ENCODE results near the gene EVPL.
"Not testable (repeated sequence)": the region's sequence is repeated elsewhere in the genome, so short reads cannot be mapped to it uniquely, and the experiment has no call there.

Gene EVPL

DNA sequence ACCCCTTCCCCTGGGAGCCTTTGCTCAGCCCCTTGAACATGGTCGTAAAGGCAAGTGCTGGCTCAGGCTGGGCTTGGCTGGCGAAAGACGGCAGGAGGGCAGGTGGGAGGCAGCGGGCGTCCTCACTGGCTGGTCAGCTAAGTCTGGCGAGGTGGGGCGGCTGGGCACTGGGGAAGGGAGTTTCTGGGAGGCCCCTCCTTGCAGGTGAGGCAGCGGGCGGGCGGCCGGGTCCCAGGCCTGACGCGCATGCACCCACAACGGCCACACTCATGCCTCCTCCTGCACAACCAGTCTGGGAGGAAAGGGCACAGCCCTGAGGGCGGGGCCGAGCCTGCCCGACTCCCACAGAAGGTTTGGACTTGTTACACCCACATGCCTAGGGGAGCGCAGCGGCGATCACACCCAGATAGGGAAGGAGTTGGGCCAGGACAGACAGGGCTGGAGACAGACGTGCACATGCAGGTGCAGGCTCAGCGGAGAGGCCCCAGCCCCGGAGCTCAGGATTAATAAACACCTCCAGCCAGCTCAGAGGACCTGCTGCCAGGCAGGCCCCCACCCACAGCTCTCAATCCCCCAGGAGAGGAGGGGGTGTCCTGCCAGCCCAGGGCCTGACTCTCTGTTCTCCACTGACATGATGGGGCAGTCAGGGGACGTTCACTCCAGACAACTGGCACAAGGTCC lies at the start of gene EVPL:
Gene EVPL, minus strand, starts transcription at position 148 of the 681 bp plus-strand sequence. Its CDS starts 108 bp downstream, at position 40.
- DNase-seq = peak; percentile 87

DNA sequence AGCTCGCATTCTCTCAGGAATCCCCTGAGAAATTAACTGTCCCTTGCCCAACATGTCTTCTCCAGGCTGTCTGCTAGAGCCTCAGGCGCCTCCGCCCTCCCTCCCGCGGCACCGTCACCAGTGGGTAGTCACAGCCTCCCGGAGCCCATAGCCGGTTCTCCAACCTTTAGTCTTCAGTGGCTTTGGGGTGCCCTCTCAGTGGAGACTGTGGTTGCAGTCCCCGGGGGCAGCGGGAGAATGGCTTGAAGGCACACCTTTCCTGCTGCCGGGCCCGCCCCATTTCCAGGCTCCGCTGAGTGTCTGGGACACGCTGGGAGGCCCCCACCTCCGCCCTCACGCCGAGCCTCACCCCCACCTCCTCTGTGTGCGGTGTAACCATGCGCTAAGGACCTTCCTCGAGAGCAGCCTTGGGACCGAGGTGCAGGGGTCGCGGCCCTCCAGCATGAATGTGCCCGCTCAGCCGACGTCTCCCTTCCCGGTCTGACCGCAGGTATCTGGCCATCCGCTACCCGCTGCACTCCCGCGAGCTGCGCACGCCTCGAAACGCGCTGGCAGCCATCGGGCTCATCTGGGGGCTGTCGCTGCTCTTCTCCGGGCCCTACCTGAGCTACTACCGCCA lies 49.1 kb upstream of the EVPL start:
- DNase-seq = no peak

DNA sequence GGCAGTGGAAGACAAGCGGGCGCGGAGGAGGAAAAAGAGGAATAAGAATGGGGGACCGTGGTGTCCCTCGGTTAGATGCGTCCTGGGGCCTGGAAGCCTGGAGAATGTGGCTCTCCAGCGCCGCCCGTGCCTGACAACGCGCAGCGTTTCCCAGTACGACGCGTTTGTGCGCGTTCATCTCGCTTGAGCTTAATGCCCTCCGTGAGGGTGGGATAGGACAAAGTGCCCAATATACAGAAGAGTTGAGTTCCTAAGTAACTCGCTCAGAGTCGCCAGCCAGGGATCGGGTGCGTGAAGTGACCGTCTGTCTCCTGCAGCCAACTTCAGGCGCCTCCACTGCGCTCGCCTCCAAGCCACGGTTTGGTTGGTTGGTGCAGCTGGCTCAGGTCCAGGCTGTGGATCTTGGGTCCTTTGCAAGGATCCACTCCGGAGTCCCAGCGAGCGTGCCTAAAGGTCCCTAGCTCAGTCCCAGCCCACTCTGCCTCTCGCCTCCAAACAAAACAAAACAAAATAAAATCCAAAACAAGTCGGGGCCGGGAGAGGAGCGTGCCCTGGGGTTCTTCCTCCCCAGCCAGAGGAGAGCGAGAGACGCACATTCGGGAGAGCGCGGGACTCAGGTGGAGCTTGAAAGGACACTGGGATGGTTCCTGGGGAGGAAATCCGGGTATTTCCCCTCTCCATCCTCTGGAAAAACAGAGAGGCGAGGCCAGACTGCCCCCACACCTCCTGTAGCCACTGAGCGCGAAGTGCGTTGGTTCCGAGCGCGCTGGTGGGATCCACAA lies 48.4 kb upstream of the EVPL start:
- peak; percentile 64 for DNase-seq

DNA sequence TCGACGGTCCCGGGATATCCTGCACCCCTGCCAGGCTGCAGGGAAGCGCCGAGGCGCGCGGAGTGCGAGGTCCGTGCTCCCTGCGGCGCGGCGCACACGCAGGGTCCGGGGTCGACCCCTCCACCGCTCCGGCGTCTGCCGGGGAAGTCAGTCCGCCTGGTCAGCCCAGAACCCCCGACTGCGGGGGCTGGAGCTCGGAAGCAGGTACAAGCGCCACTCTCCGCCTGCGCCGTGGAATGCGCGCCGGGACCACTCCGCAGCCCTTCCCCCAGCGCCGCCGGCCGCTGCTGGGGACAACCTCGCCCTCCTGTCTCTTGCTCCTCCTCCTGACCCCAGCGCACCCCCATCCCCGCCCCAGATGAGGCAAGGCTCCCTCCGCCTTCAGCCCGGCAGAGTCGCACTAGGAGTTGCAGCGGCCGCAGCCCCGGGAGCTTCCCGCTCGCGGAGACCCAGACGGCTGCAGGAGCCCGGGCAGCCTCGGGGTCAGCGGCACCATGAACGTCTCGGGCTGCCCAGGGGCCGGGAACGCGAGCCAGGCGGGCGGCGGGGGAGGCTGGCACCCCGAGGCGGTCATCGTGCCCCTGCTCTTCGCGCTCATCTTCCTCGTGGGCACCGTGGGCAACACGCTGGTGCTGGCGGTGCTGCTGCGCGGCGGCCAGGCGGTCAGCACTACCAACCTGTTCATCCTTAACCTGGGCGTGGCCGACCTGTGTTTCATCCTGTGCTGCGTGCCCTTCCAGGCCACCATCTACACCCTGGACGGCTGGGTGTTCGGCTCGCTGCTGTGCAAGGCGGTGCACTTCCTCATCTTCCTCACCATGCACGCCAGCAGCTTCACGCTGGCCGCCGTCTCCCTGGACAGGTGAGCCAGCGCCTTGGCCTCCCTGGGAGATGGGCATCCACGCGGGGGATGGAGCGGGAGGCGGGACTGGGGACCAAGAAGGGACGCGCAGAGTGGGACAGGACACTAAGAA lies 47.6 kb upstream of the EVPL start, which contains the start of gene GALR2:
Gene GALR2, plus strand, starts transcription at position 392 of the 974 bp plus-strand sequence. Its CDS starts 103 bp downstream, at position 495.
- DNase-seq = peak; percentile 52

DNA sequence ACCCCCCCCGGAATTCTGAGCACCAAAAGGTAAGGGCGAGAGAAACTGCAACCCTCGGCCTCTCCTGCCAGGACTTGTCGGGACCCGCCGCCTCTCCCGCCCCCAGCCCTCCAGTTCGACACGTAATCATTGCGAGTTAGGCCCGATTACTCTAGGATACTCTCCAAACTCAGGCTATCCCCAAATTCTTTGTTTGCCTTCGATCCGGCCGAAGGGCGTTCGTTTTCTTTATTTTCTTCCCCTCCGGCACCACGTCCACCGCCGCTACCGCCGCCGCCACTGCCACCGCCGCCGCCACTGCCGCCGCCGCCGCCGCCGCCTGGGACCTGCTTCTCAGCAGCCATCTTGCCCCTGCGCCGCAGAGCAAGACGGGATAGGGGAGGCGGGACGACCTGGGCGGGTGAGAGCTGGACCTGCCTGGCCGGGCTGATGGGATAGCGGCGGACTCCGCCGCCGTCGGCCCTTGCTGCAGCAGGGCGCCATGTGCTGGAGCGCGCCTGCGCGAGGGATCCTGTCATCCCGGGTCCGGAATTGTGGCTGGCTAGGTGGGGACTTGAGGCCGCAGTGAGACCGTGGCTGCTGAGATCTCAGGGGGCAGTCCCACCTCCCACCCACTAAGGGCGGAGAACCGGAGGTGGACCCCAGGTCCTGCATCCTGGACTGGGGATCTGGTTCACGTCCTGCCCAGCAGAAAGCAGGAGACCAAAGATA lies 45.2 kb upstream of the EVPL start, which contains the start of gene SRP68:
Gene SRP68, minus strand, starts transcription at position 370 of the 711 bp plus-strand sequence. Its CDS starts 26 bp downstream, at position 344.
- DNase-seq = peak; percentile 93

- DNase-seq = no peak
Measured at GRCh38 chr17:76071531-76072147, 44.5 kb upstream of the EVPL start.

GRCh38 chr17:76065775-76066174 lies 38.7 kb upstream of the EVPL start:
- DNase-seq = no peak

DNA sequence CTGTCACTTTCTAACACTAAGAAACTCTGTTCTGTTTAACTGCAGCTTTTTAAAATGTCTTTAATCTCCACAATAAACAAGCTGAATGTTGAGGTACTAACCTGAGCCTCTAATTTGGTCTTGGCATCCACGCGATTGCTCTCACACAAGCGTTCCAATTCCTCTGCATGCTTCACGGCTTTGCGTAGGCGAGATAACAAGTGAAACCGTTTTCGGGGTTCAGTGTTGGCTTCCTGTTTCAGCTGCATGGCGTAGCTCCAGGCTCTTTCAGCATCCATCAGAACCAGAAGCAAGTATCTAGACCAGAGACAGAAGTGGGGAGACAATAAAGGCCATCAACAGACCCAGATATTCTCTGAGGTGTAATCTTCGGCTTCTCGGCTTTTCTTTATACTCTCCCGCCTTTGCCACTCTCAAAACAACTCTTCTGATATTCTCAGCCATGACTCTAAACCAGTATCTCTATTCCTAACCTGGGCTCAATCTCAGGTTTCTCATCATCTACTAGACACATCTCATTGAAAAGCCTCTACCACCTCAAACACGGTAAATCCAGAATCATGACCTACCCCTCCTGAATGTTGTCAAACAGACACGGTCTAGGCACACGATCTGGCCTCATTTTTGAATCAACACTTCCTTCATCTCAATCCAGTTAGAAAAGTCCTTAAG lies 36.9 kb upstream of the EVPL start:
- DNase-seq = no peak

DNA sequence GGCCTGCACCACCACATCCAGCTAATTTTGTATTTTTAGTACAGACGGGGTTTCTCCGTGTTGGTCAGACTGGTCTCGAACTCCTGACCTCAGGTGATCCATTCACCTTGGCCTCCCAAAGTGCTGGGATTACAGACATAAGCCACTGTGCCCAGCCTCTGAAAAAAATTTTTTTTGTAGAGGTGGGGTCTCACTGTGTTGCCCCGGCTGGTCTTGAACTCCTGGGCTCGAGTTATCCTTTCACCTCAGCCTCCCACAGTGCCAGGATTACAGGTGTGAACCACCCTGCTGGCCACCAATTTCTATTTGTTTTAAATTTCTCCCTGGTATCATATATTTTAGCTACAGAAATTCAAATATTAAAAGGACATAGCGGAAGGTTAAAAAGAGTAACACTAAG lies 31.2 kb upstream of the EVPL start:
- not testable (repeated sequence) for DNase-seq

GRCh38 chr17:76056882-76057281 lies 29.8 kb upstream of the EVPL start:
- no peak for DNase-seq

- DNase-seq = no peak
Measured at GRCh38 chr17:76054112-76054476, 27.0 kb upstream of the EVPL start.

GRCh38 chr17:76053246-76054111 lies 26.4 kb upstream of the EVPL start:
- peak; percentile 45 for DNase-seq

DNA sequence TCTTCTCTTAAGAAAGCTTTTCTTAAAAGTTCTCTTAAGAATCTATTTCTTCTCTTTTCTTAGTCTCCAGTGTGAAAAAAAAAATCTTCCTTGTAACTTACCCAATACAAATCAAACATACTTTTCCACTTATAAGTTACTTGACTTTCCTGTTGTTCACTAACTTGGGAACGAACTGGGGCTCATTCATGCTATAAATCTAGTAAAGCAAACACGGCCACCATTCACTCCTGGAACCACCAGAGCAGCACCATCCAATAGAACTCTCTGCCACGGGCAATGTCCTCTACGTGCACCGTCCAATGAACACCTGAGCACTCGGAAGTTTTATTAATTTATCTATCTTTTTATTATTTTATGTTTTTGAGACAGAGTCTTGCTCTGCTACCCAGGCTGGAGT lies 24.5 kb upstream of the EVPL start:
- no peak for DNase-seq

DNA sequence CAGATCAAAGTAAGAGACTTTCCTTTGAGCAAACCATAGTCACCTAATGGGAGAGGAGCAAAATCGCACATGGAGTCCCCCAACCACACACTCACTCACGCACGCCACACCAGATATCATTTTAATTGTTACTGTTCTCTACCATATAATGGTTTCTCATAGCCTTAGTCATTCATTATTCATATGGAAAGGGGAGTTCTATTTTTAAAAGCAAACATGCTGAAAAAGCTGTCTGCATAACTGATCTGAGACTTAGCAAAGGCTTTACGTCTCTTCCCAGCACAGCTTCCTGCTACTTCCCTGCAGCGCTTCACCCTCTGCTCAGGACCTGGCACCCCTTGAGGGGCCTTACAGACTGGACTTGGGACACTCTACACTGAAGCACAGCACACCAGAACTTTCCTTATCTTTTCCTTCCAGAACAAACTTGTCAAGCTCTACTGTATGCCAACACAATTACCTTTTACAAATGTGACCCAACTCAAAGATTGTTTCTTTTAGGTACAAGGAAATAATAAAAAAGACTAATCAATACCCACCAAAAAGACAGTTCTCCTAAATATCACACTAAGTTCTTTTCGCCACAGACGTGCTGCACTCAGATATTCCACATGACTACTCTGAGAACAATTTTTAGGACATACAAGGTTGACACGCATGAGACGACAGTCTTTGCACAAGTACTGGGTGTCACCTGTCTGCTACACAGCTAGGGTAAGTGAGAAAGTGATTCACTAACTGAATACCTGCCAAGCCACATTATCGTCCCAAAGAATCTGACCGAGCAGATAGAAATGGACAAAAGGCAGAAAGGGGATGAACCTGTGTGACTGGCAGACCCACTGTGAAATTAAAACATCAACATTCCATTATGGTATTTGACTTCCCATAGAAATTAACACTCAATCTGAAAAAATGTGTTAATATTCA lies 23.7 kb upstream of the EVPL start:
- DNase-seq = no peak

GRCh38 chr17:76049836-76050537 lies 22.9 kb upstream of the EVPL start:
- DNase-seq = no peak

DNA sequence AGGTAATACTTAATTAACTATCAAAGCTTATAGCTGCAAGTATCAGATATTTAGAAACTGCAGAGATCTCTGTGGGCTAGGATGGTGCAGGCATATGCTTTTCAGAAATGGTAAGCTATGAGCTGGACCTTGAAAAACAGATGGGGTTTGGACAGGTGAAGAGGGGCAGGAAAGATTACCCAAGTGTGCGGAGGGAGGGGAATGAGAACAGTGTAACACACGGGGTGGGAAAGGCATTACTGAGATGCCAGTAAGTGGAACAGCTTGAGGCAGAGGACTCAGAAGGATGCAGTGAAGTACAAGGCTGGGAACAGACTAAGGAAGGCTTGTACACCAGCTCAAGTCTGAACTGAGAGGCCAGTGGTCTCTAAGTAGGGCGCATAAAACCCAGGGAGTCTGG lies 22.1 kb upstream of the EVPL start:
- DNase-seq = no peak

- DNase-seq = no peak
Measured at GRCh38 chr17:76048711-76049110, 21.6 kb upstream of the EVPL start.
